Small intestine (tissue), 7 donors: Measurements from ENCODE around the gene KRT39. TPM values are rescaled to one million over a fixed set of nuclear protein-coding genes. Genes with fewer than 3 reads are reported as not detected.

Experiments
- DNase-seq, 2 donors: peaks; one replicate each; pipeline versions ENCODE4 v3.0.0 to v3.0.0-alpha.2; 2013
- FAIRE-seq: peaks from 2 replicates; lab custom pipeline; 2012; peaks lifted over from hg19 to GRCh38; lab: Jason Lieb, UNC
- H3K27ac ChIP-seq, 3 donors: one replicate each; pipeline ENCODE4 v1.5.1; 2013; ENCODE audit warnings: low read length in 2 of 3, mild to moderate bottlenecking in 2 of 3, control low read depth in 1 of 3, inconsistent platforms in 1 of 3, low read depth in 1 of 3, moderate library complexity in 1 of 3
- H3K27me3 ChIP-seq, 3 donors: one replicate each; pipeline ENCODE4 v1.6.1; 2013; ENCODE audit warnings: low read length in 3 of 3, inconsistent platforms in 1 of 3; ENCODE audit not compliant: control insufficient read depth in 3 of 3, insufficient read depth in 3 of 3
- H3K36me3 ChIP-seq, 3 donors: one replicate each; pipeline ENCODE4 v1.6.1; 2013; ENCODE audit warnings: low read length in 3 of 3, inconsistent platforms in 1 of 3, low read depth in 1 of 3, mild to moderate bottlenecking in 1 of 3, moderate library complexity in 1 of 3; ENCODE audit not compliant: control insufficient read depth in 3 of 3, insufficient read depth in 2 of 3
- H3K4me1 ChIP-seq, 3 donors: one replicate each; pipeline ENCODE4 v1.6.1; 2013; ENCODE audit warnings: low read length in 2 of 3, inconsistent platforms in 1 of 3, low read depth in 1 of 3, mild to moderate bottlenecking in 1 of 3, moderate library complexity in 1 of 3; ENCODE audit not compliant: control insufficient read depth in 3 of 3, insufficient read depth in 2 of 3
- H3K4me3 ChIP-seq, 3 donors: one replicate each; pipeline ENCODE4 v1.5.1; 2013; ENCODE audit warnings: low read length in 3 of 3, control low read depth in 1 of 3, inconsistent platforms in 1 of 3, low read depth in 1 of 3, mild to moderate bottlenecking in 1 of 3, moderate library complexity in 1 of 3
- H3K9me3 ChIP-seq, 2 donors: one replicate each; pipeline ENCODE4 v1.6.1; 2013; ENCODE audit warnings: low read depth in 1 of 2, low read length in 1 of 2; ENCODE audit not compliant: control insufficient read depth in 2 of 2, insufficient read depth in 1 of 2
- WGBS, 3 donors: extraction: QIAGEN DNeasy Blood & Tissue Kit; methylation state at CpG; one replicate each; pipeline ENCODE4 v1.1.7; 2013; 5-methylcytosine and 5-hydroxymethylcytosine counted together
- polyA plus RNA-seq, 4 donors: library from polyadenylated mRNA; stranded (reverse) in 3 of 4; unstranded in 1 of 4; fragments of 200-250 nt in 3 of 4; fragments of 120-200 nt in 1 of 4; gene quantifications; one replicate each; pipeline versions ENCODE4 v1.2.1 to v1.2.3, GENCODE V29; 2013
- donor health status: healthy with polysubstance abuse.
- donor health status: control.
- donor health status: control.
- donor health status: Bipolar disorder and iron deficiency.
- donor health status: healthy.

Gene KRT39
- polyA plus RNA-seq, 4 donors, result 0.03 to 0.04 TPM; not detected in 2

DNA sequence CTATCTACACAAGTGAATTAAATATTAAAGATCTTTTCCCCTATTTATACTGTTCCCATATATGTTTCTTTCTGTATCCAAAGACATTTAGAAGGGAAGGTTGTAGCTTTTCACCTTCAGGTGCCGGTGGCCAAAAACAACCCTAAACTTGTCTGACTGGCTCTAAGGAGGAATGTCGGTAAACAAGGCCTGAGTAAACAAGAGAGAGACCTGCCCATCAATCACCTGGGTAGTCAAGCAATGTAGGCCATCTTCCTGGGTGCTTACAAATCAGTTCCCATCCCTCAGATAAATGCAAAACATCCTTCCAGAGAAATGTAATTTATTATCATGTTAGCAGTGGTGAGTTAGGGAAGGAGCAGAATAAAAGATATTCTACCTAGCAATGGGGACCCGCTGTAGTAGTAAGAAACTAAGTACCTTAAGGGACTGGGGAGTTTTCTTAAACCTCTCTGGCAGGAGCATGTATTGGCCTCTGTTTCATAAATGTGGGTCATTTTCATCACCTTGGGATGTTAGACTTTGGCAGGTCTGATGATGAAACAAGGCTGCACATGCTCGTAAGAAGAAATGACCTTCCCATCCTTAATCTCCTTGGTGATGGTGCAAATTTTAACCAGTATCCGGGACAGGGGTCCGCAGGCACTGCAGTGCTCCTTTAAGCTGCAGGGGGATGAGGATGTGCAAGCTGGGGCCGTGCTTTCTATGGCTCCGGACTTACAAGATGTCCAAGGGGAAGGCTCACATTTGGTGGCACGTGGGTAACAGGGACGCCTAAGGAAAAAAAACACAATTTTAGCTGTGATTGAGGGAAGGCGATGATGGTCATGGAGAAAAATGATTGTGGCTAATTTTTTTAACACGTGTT, 8.4 kb downstream of the KRT39 start:
- WGBS, 3 donors, result 76 to 82% (median 82%) methylated on average over 12 of the region's 12 CpGs
- Histone ChIP-seq H3K27ac (no peak overlapping the region), H3K27me3 (no peaks in the 10 kb centered on the region), H3K4me1 (no peaks in the 10 kb centered on the region), H3K36me3 (no peaks in the 10 kb centered on the region), H3K4me3 (no peak overlapping the region), H3K9me3 (no peaks in the 10 kb centered on the region)
- DNase-seq, result no peak
- FAIRE-seq, result no peak

DNA sequence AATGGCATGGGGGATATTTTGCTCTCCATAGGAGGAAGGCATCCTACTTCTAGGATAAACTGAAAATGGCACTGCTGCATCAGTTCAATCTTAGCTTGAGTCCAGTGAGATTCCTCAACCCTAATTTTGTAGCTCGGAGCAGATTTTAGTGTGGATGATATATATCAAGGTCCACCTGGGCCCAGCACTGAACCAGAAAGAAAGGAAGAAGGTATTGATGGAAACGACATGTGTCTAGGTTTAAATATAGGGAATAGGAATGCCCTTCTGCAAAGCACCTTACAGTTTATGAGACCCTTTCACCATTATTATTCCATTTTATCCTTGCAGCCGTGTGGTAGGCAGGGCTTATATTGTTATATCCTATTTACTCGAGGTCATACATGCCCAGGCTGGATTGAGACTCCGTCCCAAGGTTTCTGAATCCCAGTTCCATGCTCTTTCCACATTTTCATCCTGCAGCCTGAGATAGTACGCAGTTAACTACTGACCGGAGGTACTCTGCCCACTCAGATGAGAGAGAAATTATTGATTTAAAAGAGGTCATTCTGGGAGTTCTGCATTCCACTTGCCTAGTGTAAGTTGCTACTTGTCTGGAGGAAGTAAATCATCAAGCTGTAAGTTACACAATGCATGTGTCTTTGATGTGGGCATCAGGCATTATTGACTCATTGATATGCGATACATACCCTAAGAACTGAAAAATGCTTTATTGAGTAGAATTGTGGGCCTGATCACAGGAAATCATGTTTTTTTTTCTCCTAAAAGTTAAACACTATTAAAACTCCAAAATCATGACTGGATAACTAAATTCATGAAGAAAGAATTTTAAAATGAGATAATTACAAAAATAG, 10.1 kb downstream of the KRT39 start:
- no peaks in the 10 kb centered on the region for H3K9me3 ChIP-seq
- no peak overlapping the region for H3K27ac ChIP-seq
- no peaks in the 10 kb centered on the region for H3K4me1 ChIP-seq
- no peak overlapping the region for H3K4me3 ChIP-seq
- no peaks in the 10 kb centered on the region for H3K36me3 ChIP-seq
- FAIRE-seq (no peak), DNase-seq (peak in 1 of 2 donors; percentile 62)
- no peaks in the 10 kb centered on the region for H3K27me3 ChIP-seq
- WGBS, 3 donors, result 62 to 73% (median 68%) methylated on average over 8 of the region's 8 CpGs

DNA sequence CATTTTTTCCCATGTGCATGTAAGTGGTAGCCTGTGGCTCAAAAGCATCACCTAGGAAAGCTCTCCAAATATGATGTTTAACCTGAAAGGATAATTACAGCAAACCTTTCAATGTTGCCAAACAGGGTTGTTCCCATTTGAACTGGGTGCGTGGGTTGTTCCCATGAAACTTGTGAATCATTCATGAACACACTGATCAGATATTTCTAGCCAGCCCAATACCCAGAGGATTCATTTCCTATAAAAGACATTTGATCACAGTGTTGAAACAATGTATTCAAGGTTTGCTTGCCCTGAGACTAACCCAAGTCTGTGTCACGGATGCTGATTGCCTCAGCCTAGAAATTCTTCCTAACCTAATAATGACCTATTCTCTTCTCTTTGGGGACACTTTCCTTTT, 12.9 kb downstream of the KRT39 start:
- WGBS, 3 donors, result 74 to 85% (median 77%) methylated on average over 2 of the region's 2 CpGs
- H3K9me3 ChIP-seq, result no peaks in the 10 kb centered on the region
- no peaks in the 10 kb centered on the region for H3K36me3 ChIP-seq
- H3K4me1 ChIP-seq, result no peaks in the 10 kb centered on the region
- H3K4me3 ChIP-seq, result no peak overlapping the region
- H3K27me3 ChIP-seq, result no peaks in the 10 kb centered on the region
- DNase-seq (no peak), FAIRE-seq (no peak)
- H3K27ac ChIP-seq, result no peak overlapping the region

DNA sequence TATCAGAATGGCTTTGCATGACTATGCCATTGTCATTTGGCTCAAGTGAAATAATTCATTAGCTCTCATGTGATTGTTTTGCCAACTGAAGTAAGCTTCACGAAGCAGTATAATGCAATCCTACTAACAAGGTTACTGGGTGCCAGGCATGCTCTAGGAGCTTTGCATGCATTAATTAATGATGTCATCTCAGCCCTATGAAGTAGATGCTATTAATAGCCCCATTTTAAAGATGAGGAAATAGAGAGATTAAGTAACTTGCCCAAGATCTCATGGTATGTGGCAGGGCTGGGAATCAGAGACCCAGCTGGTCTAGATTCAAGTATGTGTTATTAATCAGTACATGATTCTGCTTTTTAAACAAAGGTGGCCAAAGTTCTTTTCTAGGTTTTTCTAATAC, 14.1 kb downstream of the KRT39 start:
- Histone ChIP-seq H3K27me3 (no peaks in the 10 kb centered on the region), H3K4me3 (no peak overlapping the region), H3K27ac (no peak overlapping the region), H3K4me1 (no peaks in the 10 kb centered on the region), H3K9me3 (no peaks in the 10 kb centered on the region), H3K36me3 (no peaks in the 10 kb centered on the region)
- FAIRE-seq (no peak), DNase-seq (no peak)
- WGBS, 3 donors, result 66 to 80% (median 76%) methylated on average over 1 of the region's 1 CpG

DNA sequence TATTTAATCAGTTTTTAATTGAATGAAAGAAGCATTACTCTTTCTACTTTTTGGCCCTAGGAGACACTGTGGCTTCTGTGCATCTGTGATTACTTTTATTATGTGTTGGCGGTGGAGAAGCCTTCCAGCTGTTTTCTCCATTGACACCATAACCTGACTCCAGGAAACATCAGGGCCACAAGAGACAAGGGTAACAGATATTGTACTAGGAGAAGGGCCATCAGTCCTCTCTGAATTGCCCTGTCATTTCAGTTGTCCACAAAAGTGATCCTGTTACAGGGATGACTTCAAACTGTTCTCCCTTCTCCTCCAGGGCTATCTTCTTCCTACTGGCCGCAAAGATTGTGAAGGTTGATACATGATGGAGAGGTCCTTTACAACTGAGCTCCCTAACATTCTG, 14.6 kb downstream of the KRT39 start:
- no peak overlapping the region for H3K4me3 ChIP-seq
- H3K27ac ChIP-seq, result no peak overlapping the region
- H3K9me3 ChIP-seq, result no peaks in the 10 kb centered on the region
- FAIRE-seq (no peak), DNase-seq (no peak)
- H3K27me3 ChIP-seq, result no peaks in the 10 kb centered on the region
- H3K36me3 ChIP-seq, result no peaks in the 10 kb centered on the region
- H3K4me1 ChIP-seq, result no peaks in the 10 kb centered on the region
- WGBS, 3 donors, result 88 to 97% (median 94%) methylated on average over 2 of the region's 2 CpGs

DNA sequence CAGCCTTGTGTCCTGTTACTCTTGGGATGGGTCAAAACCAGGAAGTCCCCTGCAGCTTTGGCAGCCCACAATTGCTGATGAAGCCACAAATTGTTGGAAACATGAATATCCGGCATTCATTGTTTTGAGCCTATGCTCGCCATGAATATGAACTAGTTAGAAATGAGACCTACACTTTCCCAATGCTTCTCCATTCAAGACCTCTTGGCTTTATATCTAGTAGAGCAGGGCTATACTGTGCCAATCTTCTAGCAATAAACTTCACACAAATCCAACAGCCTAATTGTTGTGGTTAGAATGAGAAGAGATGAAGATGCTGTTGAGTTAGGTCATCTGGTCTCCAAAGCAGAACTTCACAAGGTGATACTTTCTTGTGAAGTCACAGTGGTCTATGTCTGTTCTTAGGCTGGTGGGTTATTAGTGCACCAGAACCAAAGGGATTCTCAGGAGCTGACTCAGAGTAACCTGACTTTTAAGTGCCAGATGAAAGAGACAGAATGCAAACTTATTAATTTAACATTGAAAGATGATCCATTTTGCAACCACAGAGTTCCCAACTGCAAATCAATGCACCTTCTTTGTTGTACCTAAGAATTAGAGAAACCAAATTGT, 15.6 kb downstream of the KRT39 start:
- WGBS, 3 donors, result 98 to 100% (median 100%) methylated on average over 2 of the region's 2 CpGs
- FAIRE-seq (no peak), DNase-seq (no peak)
- Histone ChIP-seq H3K27me3 (peaks cover 0 to 1% (median 0%) of the 10 kb centered on the region in 3 donors), H3K9me3 (no peaks in the 10 kb centered on the region), H3K4me1 (no peaks in the 10 kb centered on the region), H3K4me3 (no peak overlapping the region), H3K36me3 (no peaks in the 10 kb centered on the region), H3K27ac (no peak overlapping the region)

DNA sequence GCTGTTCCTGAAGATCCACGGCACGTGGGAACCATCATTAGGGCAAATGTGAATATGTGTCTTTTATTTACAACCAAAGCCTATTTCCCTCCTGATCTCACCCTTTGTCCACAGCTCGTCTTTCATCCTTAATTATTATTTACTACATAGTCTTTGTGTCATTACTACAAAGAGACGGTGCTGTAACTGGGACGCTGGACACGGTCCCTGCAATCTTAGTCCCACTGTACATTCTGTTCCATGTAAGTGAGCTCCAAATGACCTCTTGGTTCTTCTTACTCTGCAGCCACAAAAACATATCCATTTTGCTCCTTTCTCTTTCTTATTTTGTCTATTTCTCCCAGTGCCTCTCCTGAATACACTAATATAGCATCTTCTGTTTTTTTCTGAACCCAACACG, 16.6 kb downstream of the KRT39 start:
- H3K27ac ChIP-seq, result no peak overlapping the region
- no peak overlapping the region for H3K4me3 ChIP-seq
- no peaks in the 10 kb centered on the region for H3K36me3 ChIP-seq
- peaks cover 0 to 1% (median 0%) of the 10 kb centered on the region in 3 donors for H3K27me3 ChIP-seq
- FAIRE-seq (no peak), DNase-seq (no peak)
- no peaks in the 10 kb centered on the region for H3K4me1 ChIP-seq
- H3K9me3 ChIP-seq, result no peaks in the 10 kb centered on the region
- WGBS, 3 donors, result 30 to 76% (median 48%) methylated on average over 7 of the region's 7 CpGs

DNA sequence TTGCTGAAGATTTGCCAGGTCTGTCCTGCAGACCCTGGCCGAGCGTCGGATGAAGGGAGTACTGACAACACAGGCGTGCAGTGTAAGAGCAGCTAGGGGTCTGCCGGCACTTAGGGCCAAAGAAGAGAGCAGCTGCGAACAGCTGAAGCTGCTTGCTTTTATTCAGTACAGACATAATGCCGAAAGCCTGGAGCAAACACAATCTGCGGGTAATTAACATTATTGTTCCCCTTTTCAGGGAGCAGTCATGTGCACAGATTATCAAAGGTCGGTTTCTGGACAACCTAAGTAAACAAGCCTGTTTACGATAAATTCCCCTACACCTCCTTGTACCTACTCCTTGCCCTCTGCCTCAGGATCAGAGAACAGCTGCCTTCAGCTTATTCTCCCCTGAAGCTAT, 17.3 kb downstream of the KRT39 start:
- DNase-seq (peak; percentile 77 to 83), FAIRE-seq (no peak)
- no peaks in the 10 kb centered on the region for H3K4me1 ChIP-seq
- H3K4me3 ChIP-seq, result no peak overlapping the region
- H3K9me3 ChIP-seq, result no peaks in the 10 kb centered on the region
- H3K27ac ChIP-seq, result no peak overlapping the region
- WGBS, 3 donors, result 7 to 24% (median 15%) methylated on average over 10 of the region's 10 CpGs
- H3K27me3 ChIP-seq, result peaks cover 0 to 1% (median 0%) of the 10 kb centered on the region in 3 donors
- H3K36me3 ChIP-seq, result no peaks in the 10 kb centered on the region
